T-cell (primary cell): ENCODE data around the gene ADAMTS17. TPM values are rescaled to one million over a fixed set of nuclear protein-coding genes. Genes with fewer than 3 reads are reported as not detected.

Experiments used
- ATAC-seq, 4 experiments: fragments of 200-7000 bp in 3 of 4; fragments of 150-1000 bp in 1 of 4; cut with Tn5 transposase; replicated peaks in 1 of 4; 1 replicate in 3 of 4; 2 replicates in 1 of 4; pipeline ENCODE4 v1.10.0; 2021; ENCODE audit warnings: moderate library complexity in 3 of 4, mild to moderate bottlenecking in 2 of 4, moderate number of reproducible peaks in 1 of 4
- CTCF ChIA-PET, 2 donors: fragments of 300-600 bp; sonication (Branson Sonifier 250); formaldehyde crosslinking; loops; one replicate each; lab custom pipeline; 2022; ENCODE audit warnings: antibody characterized with exemption in 2 of 2; lab: Charles Lee
- POLR2A ChIA-PET, 2 donors: fragments of 300-600 bp; sonication (Branson Sonifier 250); formaldehyde crosslinking; loops; one replicate each; lab custom pipeline; 2022; ENCODE audit warnings: antibody characterized with exemption in 2 of 2; lab: Charles Lee
- DNase-seq, 35 experiments: peaks; one replicate each; pipeline versions ENCODE4 v3.0.0 to v3.0.0-alpha.2; 2013 to 2023
- H3K27ac ChIP-seq: one replicate; pipeline ENCODE4 v1.5.1; 2013; ENCODE audit warnings: low read length
- H3K27me3 ChIP-seq, 2 experiments: replicated peaks in 1 of 2; 1 replicate in 1 of 2; 2 replicates in 1 of 2; pipeline versions ENCODE4 v1.6.1 to v1.7.0; 2013; ENCODE audit warnings: low read length in 1 of 2, mixed read lengths in 1 of 2; ENCODE audit not compliant: control insufficient read depth in 2 of 2, insufficient read depth in 2 of 2; ENCODE audit errors: extremely low read depth in 1 of 2
- H3K36me3 ChIP-seq, 2 donors: 1 replicate in 1 of 2; 2 replicates in 1 of 2; pipeline versions ENCODE4 v1.6.1 to v1.7.0; 2013; ENCODE audit warnings: low read length in 1 of 2; ENCODE audit not compliant: control insufficient read depth in 2 of 2, insufficient read depth in 1 of 2; ENCODE audit errors: extremely low read depth in 1 of 2
- H3K4me1 ChIP-seq, 2 experiments: 1 replicate in 1 of 2; 2 replicates in 1 of 2; pipeline versions ENCODE4 v1.6.1 to v1.7.0; 2013; ENCODE audit warnings: low read length in 2 of 2, mixed read lengths in 1 of 2; ENCODE audit not compliant: insufficient read depth in 2 of 2, control insufficient read depth in 1 of 2; ENCODE audit errors: extremely low read depth in 1 of 2
- H3K4me3 ChIP-seq, 2 donors: 1 replicate in 1 of 2; 2 replicates in 1 of 2; pipeline versions ENCODE4 v1.5.1 to v1.7.0; 2013; ENCODE audit warnings: mild to moderate bottlenecking in 2 of 2, low read length in 1 of 2, moderate library complexity in 1 of 2; ENCODE audit not compliant: control insufficient read depth in 1 of 2; ENCODE audit errors: extremely low read depth in 1 of 2
- H3K9me3 ChIP-seq: 2 replicates; pipeline ENCODE4 v1.7.0; 2013
- H3K27ac Mint-ChIP-seq, 2 donors: one replicate each; pipeline ENCODE4 v1.8.0; 2020 to 2021; ENCODE audit warnings: mild to moderate bottlenecking in 2 of 2, mixed read lengths in 2 of 2
- H3K27me3 Mint-ChIP-seq, 2 donors: one replicate each; pipeline ENCODE4 v1.8.0; 2021 to 2022; ENCODE audit warnings: mixed read lengths in 2 of 2
- H3K36me3 Mint-ChIP-seq: one replicate; pipeline ENCODE4 v1.8.0; 2021; ENCODE audit warnings: mixed read lengths
- H3K4me1 Mint-ChIP-seq, 3 donors: one replicate each; pipeline ENCODE4 v1.8.0; 2020 to 2022; ENCODE audit warnings: mixed read lengths in 3 of 3, mild to moderate bottlenecking in 1 of 3
- H3K4me3 Mint-ChIP-seq, 3 donors: one replicate each; pipeline ENCODE4 v1.8.0; 2020 to 2022; ENCODE audit warnings: mild to moderate bottlenecking in 3 of 3, mixed read lengths in 3 of 3, moderate library complexity in 3 of 3
- H3K9me3 Mint-ChIP-seq, 3 donors: one replicate each; pipeline ENCODE4 v1.8.0; 2020 to 2022; ENCODE audit warnings: mixed read lengths in 3 of 3
- WGBS: methylation state at CpG from one replicate; pipeline ENCODE4 v1.1.5; 2013; ENCODE audit warnings: missing lambda C conversion rate; ENCODE audit not compliant: insufficient coverage; 5-methylcytosine and 5-hydroxymethylcytosine counted together
- total RNA-seq, 35 experiments: library from RNA in 6 of 35; stranded (reverse) in 6 of 35; fragments of 120-200 nt in 1 of 35; gene quantifications; one replicate each; pipeline versions ENCODE4 v1.2.1 to v1.2.4 and lab custom pipeline; 2013 to 2026

Gene ADAMTS17
- total RNA-seq, 5 donors from 2014 or later (not counting 1 experiment from before 2014, with no cell fraction given) = 8.9 to 17.8 (median 11.6) TPM

DNA sequence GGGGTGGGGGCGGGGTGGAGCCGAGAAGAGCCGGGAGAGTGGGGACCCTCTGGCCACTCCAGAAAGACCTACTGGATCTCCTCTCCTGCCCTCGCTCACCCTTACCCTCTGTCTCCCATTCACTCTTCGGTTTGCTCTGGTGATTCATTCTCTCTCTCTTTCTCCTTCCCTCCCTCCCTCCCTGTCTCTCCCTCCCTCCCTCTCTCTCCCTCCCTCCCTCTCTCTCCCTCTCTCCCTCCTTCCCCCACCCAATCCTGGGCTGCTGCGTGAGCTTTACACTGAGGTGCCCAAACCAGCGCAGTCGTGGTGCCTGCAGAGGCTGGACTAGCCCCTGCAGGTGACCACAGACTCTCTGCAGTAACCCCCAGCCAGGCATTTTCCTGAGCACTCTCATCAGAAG, 32.2 kb upstream of the ADAMTS17 start:
- H3K9me3 Mint-ChIP-seq = peaks cover 3 to 13% (median 13%) of the 10 kb centered on the region in 3 donors
- no peak overlapping the region for H3K27ac Mint-ChIP-seq
- peaks cover 45 to 52% of the 10 kb centered on the region in 2 donors for H3K27me3 Mint-ChIP-seq
- H3K27me3 ChIP-seq = peaks cover 7 to 34% of the 10 kb centered on the region in 2 experiments
- ChIA-PET CTCF (no interaction called here), POLR2A (no interaction called here)
- no peak overlapping the region for H3K27ac ChIP-seq
- H3K9me3 ChIP-seq = no peaks in the 10 kb centered on the region
- H3K4me1 ChIP-seq = peaks cover 0 to 4% of the 10 kb centered on the region in 2 experiments
- no peaks in the 10 kb centered on the region for H3K36me3 ChIP-seq
- no peaks in the 10 kb centered on the region for H3K36me3 Mint-ChIP-seq
- H3K4me3 ChIP-seq = no peak overlapping the region
- peak overlapping the region; percentile 31 to 73 (median 50) for H3K4me3 Mint-ChIP-seq
- no peak for ATAC-seq
- no peak for DNase-seq
- 54% methylated on average over 3 of the region's 8 CpGs for WGBS
- H3K4me1 Mint-ChIP-seq = peaks cover 11 to 14% (median 12%) of the 10 kb centered on the region in 3 donors

GRCh38 chr15:100373120-100373896, 31.5 kb upstream of the ADAMTS17 start:
- H3K9me3 Mint-ChIP-seq = peaks cover 3 to 13% (median 13%) of the 10 kb centered on the region in 3 donors
- Histone ChIP-seq H3K36me3 (no peaks in the 10 kb centered on the region), H3K27me3 (peaks cover 7 to 30% of the 10 kb centered on the region in 2 experiments), H3K4me1 (peaks cover 0 to 4% of the 10 kb centered on the region in 2 experiments), H3K9me3 (no peaks in the 10 kb centered on the region), H3K27ac (no peak overlapping the region), H3K4me3 (no peak overlapping the region)
- peaks cover 44 to 52% of the 10 kb centered on the region in 2 donors for H3K27me3 Mint-ChIP-seq
- peak overlapping the region in 1 of 3 donors; percentile 65 for H3K4me3 Mint-ChIP-seq
- ChIA-PET CTCF (no interaction called here), POLR2A (no interaction called here)
- WGBS = 9% methylated on average over 60 of the region's 82 CpGs
- H3K36me3 Mint-ChIP-seq = no peaks in the 10 kb centered on the region
- no peak for DNase-seq
- ATAC-seq = peak; percentile 45 to 65 (median 48)
- H3K4me1 Mint-ChIP-seq = peaks cover 11 to 14% (median 12%) of the 10 kb centered on the region in 3 donors
- no peak overlapping the region for H3K27ac Mint-ChIP-seq

GRCh38 chr15:100372739-100373119, 31.0 kb upstream of the ADAMTS17 start:
- 21% methylated on average over 9 of the region's 9 CpGs for WGBS
- Histone ChIP-seq H3K27me3 (peaks cover 7 to 24% of the 10 kb centered on the region in 2 experiments), H3K27ac (no peak overlapping the region), H3K9me3 (no peaks in the 10 kb centered on the region), H3K4me3 (no peak overlapping the region), H3K4me1 (peaks cover 0 to 4% of the 10 kb centered on the region in 2 experiments), H3K36me3 (no peaks in the 10 kb centered on the region)
- Mint-ChIP-seq H3K4me1 (peaks cover 11 to 14% (median 12%) of the 10 kb centered on the region in 3 donors), H3K4me3 (peak overlapping the region in 2 of 3 donors; percentile 0 to 65), H3K36me3 (no peaks in the 10 kb centered on the region), H3K27ac (no peak overlapping the region), H3K27me3 (peaks cover 45 to 52% of the 10 kb centered on the region in 2 donors), H3K9me3 (peaks cover 3 to 13% (median 13%) of the 10 kb centered on the region in 3 donors)
- DNase-seq = peak in 1 of 35 experiments; percentile 14
- ChIA-PET CTCF (no interaction called here), POLR2A (no interaction called here)
- ATAC-seq = peak in 2 of 4 experiments; percentile 37 to 43

GRCh38 chr15:100355342-100355741, 13.6 kb upstream of the ADAMTS17 start:
- no peak overlapping the region for H3K4me3 Mint-ChIP-seq
- no peak overlapping the region for H3K27ac Mint-ChIP-seq
- peaks cover 0 to 5% (median 0%) of the 10 kb centered on the region in 3 donors for H3K9me3 Mint-ChIP-seq
- ChIA-PET POLR2A (no interaction called here), CTCF (interaction anchor here in 1 of 2 donors (0.6 to 1.4 kb wide), 3 partner anchors 10 to 848 kb away, joined by 3 to 4 read pairs (median 3); no protein-coding TSS in a partner anchor)
- peaks cover 3 to 4% (median 3%) of the 10 kb centered on the region in 3 donors for H3K4me1 Mint-ChIP-seq
- Histone ChIP-seq H3K4me1 (peaks cover 0 to under 1% of the 10 kb centered on the region in 2 experiments), H3K4me3 (no peak overlapping the region), H3K27me3 (peaks cover 2 to 5% of the 10 kb centered on the region in 2 experiments), H3K27ac (no peak overlapping the region), H3K36me3 (no peaks in the 10 kb centered on the region), H3K9me3 (no peaks in the 10 kb centered on the region)
- H3K36me3 Mint-ChIP-seq = peaks cover 2% of the 10 kb centered on the region
- DNase-seq = no peak
- ATAC-seq = no peak
- 83% methylated on average over 2 of the region's 2 CpGs for whole genome bisulfite sequencing
- H3K27me3 Mint-ChIP-seq = peaks cover 42 to 66% of the 10 kb centered on the region in 2 donors

GRCh38 chr15:100353449-100353848, 11.7 kb upstream of the ADAMTS17 start:
- H3K27me3 ChIP-seq = peaks cover 2 to 5% of the 10 kb centered on the region in 2 experiments
- CTCF ChIA-PET = no interaction called here
- H3K4me3 Mint-ChIP-seq = no peak overlapping the region
- no peaks in the 10 kb centered on the region for H3K9me3 ChIP-seq
- H3K4me3 ChIP-seq = no peak overlapping the region
- H3K4me1 Mint-ChIP-seq = peaks cover 7 to 15% (median 10%) of the 10 kb centered on the region in 3 donors
- ATAC-seq = no peak
- POLR2A ChIA-PET = no interaction called here
- H3K27me3 Mint-ChIP-seq = peaks cover 39 to 52% of the 10 kb centered on the region in 2 donors
- H3K36me3 Mint-ChIP-seq = peaks cover 2% of the 10 kb centered on the region
- no peaks in the 10 kb centered on the region for H3K36me3 ChIP-seq
- no peak overlapping the region for H3K27ac ChIP-seq
- H3K4me1 ChIP-seq = peaks cover 0 to 13% of the 10 kb centered on the region in 2 experiments
- 40% methylated on average over 1 of the region's 3 CpGs for WGBS
- no peak overlapping the region for H3K27ac Mint-ChIP-seq
- peaks cover 0 to 5% (median 0%) of the 10 kb centered on the region in 3 donors for H3K9me3 Mint-ChIP-seq
- no peak for DNase-seq

DNA sequence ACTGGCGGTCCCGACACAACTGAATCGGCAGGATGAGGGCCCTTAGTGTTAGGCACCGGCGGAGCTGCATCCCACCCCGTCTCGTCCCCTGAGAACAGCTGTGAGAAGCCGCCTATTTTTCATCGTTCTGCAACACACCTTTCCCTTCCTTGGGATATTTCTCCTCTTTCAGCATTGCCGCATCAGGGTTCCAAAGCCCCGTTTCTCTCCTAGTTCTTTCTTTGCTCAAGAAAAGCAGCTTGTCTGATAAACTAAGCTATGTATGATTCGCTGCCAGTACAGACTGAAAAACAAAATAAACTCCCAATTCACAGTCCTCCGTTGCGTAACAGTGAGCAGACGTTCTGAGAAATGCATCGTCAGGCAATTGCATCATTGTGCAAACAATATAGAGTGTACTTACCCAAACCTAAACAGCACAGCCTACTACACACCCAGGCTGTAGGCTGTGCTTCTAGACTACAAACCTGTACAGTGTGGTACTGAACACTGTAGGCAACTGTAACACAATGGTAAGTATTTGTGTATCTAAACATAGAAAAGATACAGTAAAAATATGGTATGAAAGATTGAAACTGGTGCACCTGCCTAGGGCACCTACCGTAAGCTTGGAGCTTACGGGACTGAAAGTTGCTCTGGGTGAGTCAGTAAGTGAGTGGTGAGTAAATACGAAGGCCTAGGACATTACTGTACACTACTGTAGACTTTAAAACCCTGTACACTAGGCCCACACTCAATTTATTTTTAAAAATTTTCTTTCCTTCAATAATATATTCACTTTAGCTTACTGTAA, 8.9 kb upstream of the ADAMTS17 start:
- Histone ChIP-seq H3K27me3 (peaks cover 2 to 5% of the 10 kb centered on the region in 2 experiments), H3K36me3 (no peaks in the 10 kb centered on the region), H3K4me3 (peak overlapping the region in 1 of 2 donors; percentile 95), H3K9me3 (no peaks in the 10 kb centered on the region), H3K4me1 (peaks cover 0 to 13% of the 10 kb centered on the region in 2 experiments), H3K27ac (no peak overlapping the region)
- WGBS = 68% methylated on average over 12 of the region's 19 CpGs
- peak in 1 of 4 experiments; percentile 2 for ATAC-seq
- no peaks in the 10 kb centered on the region for H3K36me3 Mint-ChIP-seq
- H3K4me3 Mint-ChIP-seq = peak overlapping the region; percentile 89 to 97 (median 92)
- peak overlapping the region; percentile 81 to 85 for H3K27ac Mint-ChIP-seq
- ChIA-PET CTCF (interaction anchor here (0.6 to 4.7 kb wide), 31 partner anchors 8 to 657 kb away, joined by 3 to 51 read pairs (median 6); partner anchors contain the start of genes ADAMTS17 (in 1 of the 2), ASB7 (in 1 of the 2) and LINS1 (in 1 of the 2)), POLR2A (interaction anchor here (0.6 to 1.0 kb wide), 4 partner anchors 17 to 250 kb away, joined by 3 to 8 read pairs (median 4); no protein-coding TSS in a partner anchor)
- H3K4me1 Mint-ChIP-seq = peaks cover 7 to 15% (median 10%) of the 10 kb centered on the region in 3 donors
- no peak for DNase-seq
- peaks cover 22 to 28% of the 10 kb centered on the region in 2 donors for H3K27me3 Mint-ChIP-seq
- peaks cover 0 to under 1% (median 0%) of the 10 kb centered on the region in 3 donors for H3K9me3 Mint-ChIP-seq
